GM18507 (cell line): ENCODE data around the gene ANKIB1.
A peak's percentile ranks its signal among the peaks of the same experiment; 100 is the strongest.
"Not testable (repeated sequence)": the region's sequence is repeated elsewhere in the genome, so short reads cannot be mapped to it uniquely, and the experiment has no call there.

ENCODE experiments used
- DNase-seq: peaks from one replicate; pipeline ENCODE4 v3.0.0; 2011; ENCODE audit warnings: low read depth; ENCODE audit not compliant: insufficient read length; ENCODE audit errors: extremely low spot score
- FAIRE-seq: peaks from 2 replicates; lab custom pipeline; 2011; peaks lifted over from hg19 to GRCh38; lab: Jason Lieb, UNC

ANKIB1 gene

DNA sequence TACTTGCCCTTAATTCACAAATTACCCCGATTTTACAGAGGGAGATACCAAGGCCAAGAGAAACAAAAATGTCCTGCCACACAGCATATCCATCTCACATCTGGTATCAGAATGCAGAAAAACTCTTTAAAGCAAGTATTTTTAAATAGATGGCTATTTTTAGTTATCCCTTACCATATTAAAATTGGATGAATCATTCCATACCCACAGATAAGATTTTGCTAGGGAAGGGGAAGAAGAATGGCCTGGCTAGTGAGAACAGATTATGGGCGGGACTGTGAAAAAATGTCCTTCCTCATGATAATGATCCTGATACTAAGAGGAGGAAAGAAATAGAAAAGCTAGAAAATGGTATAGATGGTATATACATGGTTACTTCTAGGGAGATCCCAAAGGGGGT is 121.0 kb downstream of the ANKIB1 start:
- DNase-seq (no peak), FAIRE-seq (no peak)

DNA sequence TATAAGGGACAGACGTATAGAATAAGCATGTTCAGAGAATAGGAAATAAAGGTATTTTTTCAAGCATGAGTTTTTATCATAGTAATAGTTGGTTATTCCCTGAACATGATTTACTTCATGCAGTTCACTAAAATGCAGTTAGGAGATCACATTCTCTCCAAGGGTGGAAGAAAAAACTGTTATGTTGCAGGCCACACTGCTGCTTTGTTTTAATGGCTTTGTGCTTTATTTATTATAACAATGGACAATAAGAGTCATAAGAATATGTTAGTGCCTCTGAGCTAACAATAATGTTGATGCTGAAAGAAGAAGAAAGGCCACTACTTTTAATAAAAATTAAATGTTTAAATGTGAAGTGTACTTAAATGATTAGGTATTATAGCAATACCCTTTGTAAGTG is 123.0 kb downstream of the ANKIB1 start:
- FAIRE-seq = no peak

GRCh38 chr7:92375013-92375412 is 129.2 kb downstream of the ANKIB1 start:
- FAIRE-seq (no peak), DNase-seq (no peak)

More for the DNA sequence above, 123.0 kb downstream of the ANKIB1 start:
- no peak for DNase-seq

DNA sequence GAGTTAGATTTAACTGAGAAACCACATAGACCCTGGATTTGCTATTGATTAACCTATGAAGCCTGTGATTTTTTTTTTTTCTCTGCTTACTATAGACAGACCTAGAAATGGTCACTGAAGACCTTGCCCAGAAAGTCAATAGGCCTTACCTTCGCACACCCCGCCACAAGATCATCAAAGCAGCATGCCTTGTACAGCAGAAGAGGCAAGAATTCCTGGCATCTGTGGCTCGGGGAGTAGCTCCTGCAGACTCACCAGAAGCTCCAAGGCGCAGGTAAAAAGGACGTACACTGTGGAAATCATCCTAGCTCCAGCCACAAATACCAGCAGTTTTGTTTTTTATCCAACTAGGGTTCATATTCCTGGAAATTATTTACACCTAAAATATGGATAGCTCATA is 145.3 kb downstream of the ANKIB1 start:
- no peak for DNase-seq
- no peak for FAIRE-seq

DNA sequence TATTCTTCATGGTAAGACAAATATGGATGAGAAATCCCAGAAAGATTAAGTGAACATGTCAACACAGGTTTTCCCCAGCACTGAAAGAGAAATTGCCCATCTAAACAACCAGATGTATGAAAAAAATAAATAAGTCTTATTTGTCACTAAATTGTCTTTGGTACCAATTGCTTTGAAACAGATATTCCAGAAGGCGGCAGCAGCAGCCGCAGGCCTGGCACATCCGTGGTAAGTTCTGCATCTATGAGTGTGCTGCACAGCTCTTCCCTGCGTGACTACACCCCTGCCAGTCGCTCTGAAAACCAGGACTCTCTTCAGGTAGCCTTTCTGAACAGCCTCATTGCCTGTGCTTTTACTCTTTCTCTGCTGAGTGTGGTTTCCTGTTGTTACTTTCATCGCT is 151.8 kb downstream of the ANKIB1 start:
- FAIRE-seq = no peak
- no peak for DNase-seq

- FAIRE-seq (no peak), DNase-seq (no peak)
Observed at GRCh38 chr7:92400013-92400412, 154.2 kb downstream of the ANKIB1 start.

- DNase-seq (no peak), FAIRE-seq (no peak)
Observed at GRCh38 chr7:92402920-92403759, 157.4 kb downstream of the ANKIB1 start.

- no peak for FAIRE-seq
Observed at GRCh38 chr7:92403760-92404074, 157.9 kb downstream of the ANKIB1 start.

DNA sequence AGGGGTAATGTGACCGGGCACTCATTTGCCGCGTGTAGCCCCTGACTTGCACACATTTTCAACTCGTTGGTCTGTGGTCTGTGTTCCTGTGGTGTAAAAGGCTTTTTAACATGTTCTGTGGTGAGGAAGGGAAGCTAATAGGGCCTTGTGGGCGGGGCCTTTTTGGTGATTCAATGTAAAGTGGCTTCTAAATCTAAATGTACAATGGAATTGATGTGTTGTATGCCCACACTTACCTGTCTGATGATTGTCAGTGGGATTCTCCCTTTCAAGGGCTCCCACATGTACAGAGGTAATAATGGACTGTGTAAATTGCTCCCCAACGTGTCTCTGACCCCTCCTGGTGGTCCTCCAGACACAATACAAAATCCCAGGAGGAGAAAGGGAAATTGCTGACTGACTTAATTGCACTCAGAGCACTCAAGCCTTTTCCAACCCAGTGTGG is 158.4 kb downstream of the ANKIB1 start:
- FAIRE-seq (no peak), DNase-seq (no peak)

More at GRCh38 chr7:92403760-92404074, 157.9 kb downstream of the ANKIB1 start:
- no peak for DNase-seq

DNA sequence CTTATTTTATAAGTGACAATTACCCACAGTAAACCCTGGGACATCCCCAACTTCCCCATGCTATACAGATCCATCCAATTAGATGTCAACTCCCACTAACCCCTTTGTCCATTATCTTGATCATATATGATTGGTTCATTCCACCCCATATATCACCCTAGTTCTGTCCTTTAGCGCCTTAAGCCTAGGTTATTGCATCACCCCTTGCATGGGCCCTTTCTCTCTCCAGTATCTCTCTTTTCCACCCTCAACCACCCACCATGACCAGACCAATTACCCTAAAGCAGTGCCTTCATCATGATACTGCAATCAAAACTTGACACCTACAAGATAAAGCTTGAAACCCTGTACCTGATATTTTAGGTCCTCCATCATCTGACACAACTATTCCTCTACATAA is 163.6 kb downstream of the ANKIB1 start:
- FAIRE-seq (no peak), DNase-seq (no peak)

DNA sequence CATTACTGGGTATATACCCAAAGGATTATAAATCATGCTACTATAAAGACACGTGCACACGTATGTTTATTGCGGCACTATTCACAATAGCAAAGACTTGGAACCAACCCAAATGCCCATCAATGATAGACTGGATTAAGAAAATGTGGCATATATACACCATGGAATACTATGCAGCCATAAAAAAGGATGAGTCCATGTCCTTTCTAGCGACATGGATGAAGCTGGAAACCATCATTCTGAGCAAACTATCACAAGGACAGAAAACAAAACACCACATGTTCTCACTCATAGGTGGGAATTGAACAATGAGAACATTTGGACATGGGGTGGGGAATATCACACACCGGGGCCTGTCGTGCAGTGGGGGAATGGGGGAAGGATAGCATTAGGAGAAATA is 164.4 kb downstream of the ANKIB1 start:
- not testable (repeated sequence) for FAIRE-seq, DNase-seq

GRCh38 chr7:92412745-92413144 is 167.0 kb downstream of the ANKIB1 start:
- FAIRE-seq (no peak), DNase-seq (no peak)

- no peak for FAIRE-seq
- DNase-seq = no peak
Observed at GRCh38 chr7:92413550-92413949, 167.8 kb downstream of the ANKIB1 start.

- FAIRE-seq (no peak), DNase-seq (no peak)
Observed at GRCh38 chr7:92415225-92415624, 169.5 kb downstream of the ANKIB1 start.

DNA sequence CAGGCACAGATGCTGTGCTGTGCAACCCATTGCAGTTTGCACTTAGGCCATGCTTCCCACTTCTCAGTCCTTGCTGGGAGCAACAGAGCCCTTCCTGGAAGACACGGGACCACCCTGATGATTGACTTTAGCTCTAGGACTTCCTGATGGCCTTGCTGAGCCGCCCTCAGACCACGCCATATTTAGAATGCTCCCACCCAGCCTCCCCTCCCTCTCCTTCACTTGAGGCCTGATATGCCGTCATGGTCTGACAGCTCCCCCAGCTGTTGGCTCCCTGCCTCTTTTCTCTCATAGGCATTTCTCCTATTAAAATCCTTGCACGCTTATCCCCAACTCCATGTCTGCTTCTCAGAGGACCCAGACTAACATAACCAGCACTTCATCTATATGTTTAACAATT is 172.1 kb downstream of the ANKIB1 start:
- DNase-seq (no peak), FAIRE-seq (no peak)

DNA sequence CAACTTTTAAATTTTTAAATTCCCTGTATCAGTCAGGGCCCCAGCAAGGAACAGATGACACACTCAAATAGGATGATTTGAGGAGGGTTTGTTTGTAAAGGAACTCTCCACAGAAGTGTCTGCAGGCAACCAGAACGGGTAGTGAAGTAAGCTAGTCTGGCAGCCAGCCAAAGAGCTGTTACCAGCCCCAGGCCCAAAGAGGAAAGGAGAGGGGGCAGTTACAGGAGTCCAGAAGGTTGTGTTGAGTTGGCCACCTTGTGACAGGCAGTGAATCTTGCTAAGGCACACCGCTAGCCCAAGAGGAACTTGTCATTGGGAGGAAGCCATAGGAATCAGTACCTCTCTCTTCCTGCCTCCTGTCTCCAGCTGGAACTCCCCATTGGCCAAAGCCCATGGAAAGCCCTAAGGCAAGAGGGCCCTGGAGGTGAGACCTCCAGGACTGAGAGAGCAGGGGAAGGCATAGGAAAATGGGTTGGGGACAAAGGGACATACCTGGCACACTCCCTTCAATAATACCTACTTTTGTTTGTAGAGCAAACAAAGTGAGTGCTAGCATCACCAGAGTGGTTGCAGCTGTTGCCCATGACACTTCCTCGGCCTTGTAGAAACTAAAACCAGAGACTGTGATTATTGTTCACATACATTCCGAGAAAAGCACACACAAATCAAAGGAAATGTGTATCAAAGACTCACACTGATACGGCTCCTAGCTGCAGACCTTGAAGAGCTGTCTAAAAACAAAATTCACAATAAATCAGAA is 176.1 kb downstream of the ANKIB1 start:
- FAIRE-seq (no peak), DNase-seq (no peak)

- DNase-seq (no peak), FAIRE-seq (no peak)
Observed at GRCh38 chr7:92422926-92423325, 177.2 kb downstream of the ANKIB1 start.

DNA sequence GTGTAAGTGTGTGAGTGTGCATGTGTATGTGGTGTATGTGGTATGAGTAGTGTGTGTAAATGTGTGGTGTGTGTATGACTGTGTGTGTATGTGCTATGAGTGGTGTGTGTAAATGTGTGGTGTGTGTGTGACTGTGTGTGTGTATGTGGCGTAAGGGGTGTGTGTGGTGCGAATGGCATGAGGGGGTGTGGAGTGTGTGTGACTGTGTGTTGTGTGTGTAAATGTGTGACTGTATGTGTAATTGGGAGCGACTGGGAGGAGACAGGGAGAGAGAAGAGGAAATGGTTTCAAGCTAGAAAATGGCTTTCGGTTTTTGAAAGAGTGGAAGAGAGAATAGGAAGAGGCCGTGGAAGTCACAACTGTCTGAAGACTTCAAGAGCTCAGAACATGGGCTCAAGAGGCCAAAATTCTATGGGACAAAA is 177.9 kb downstream of the ANKIB1 start:
- no peak for DNase-seq
- FAIRE-seq = peak; percentile 33

- FAIRE-seq (no peak), DNase-seq (no peak)
Observed at GRCh38 chr7:92425311-92425947, 179.7 kb downstream of the ANKIB1 start.

DNA sequence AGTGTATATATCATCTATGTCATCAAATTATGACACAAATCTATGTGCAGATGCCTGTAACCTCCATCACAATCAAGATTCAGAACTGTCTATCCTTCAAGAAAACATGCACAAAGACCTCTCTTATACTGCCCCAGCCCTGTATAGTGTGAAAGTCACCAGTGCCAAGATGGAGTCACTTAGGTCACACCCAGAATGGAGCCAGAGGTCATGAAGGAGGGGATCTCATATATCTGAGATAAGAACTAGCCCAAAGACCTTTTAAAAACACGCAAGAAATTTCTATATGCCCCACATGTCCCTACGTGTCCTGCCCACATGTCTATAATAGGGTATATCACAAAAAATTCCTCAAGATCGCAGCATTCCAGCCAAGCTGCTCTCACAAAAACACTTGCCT is 181.4 kb downstream of the ANKIB1 start:
- no peak for DNase-seq
- no peak for FAIRE-seq
